K562 (cell line): ENCODE data around the gene HDLBP. TPM values are rescaled to one million over a fixed set of nuclear protein-coding genes. Genes with fewer than 3 reads are reported as not detected.

Source experiments
- MGA ChIP-seq: fragments of 450-650 bp; IDR thresholded peaks from 2 replicates; pipeline ENCODE4 v1.6.1; 2016; ENCODE audit warnings: mild to moderate bottlenecking, moderate library complexity
- PATZ1 ChIP-seq: fragments of 250-450 bp; sonication (Bioruptor Pico); IDR thresholded peaks from 2 replicates; pipeline ENCODE4 v1.5.0; 2020; ENCODE audit warnings: mild to moderate bottlenecking, borderline replicate concordance
- PBX2 ChIP-seq, 2 experiments: IDR thresholded peaks in 1 of 2; conservative IDR thresholded peaks in 1 of 2; 2 replicates each; pipeline ENCODE4 v1.6.1; 2016; ENCODE audit warnings: low read depth in 2 of 2, mild to moderate bottlenecking in 1 of 2, missing compliant biosample characterization in 1 of 2, missing genetic modification characterization in 1 of 2, moderate library complexity in 1 of 2
- PHF21A ChIP-seq: fragments of 450-650 bp; IDR thresholded peaks from 2 replicates; pipeline ENCODE4 v1.6.1; 2017; ENCODE audit warnings: low read depth, borderline replicate concordance
- RBM39 ChIP-seq: fragments of 200-400 bp; formaldehyde crosslinking; optimal IDR thresholded peaks from 2 replicates; pipeline ENCODE3; 2018; ENCODE audit warnings: low read depth, low read length
- SMC3 ChIP-seq: conservative IDR thresholded peaks from 2 replicates; pipeline ENCODE4 v1.6.1; 2011; ENCODE audit warnings: low read depth, low read length, improper control_type of control experiment; ENCODE audit not compliant: insufficient read depth
- SNAPC5 ChIP-seq: fragments of 250-450 bp; sonication (Bioruptor Pico); IDR thresholded peaks from 2 replicates; pipeline ENCODE4 v1.8.0; 2021; ENCODE audit warnings: moderate library complexity, mild to moderate bottlenecking, inconsistent platforms
- ZNF140 ChIP-seq: fragments of 250-450 bp; sonication (Bioruptor Pico); IDR thresholded peaks from 2 replicates; pipeline ENCODE4 v1.8.0; 2021; ENCODE audit warnings: moderate library complexity, mild to moderate bottlenecking, inconsistent platforms
- ZNF232 ChIP-seq: sonication (generic); formaldehyde crosslinking; IDR thresholded peaks from 2 replicates; pipeline ENCODE4 v1.8.0; 2022; ENCODE audit warnings: mild to moderate bottlenecking, missing genetic modification reagents
- polyA plus RNA-seq, 8 experiments: library from polyadenylated mRNA; depleted of rRNA in 4 of 8; stranded (reverse) in 5 of 8; unstranded in 3 of 8; fragments of >200 nt; fragmentation: Nextera tagmentation in 2 of 8; fragmentation: Illumina TruSeq in 1 of 8; extraction: Ambion mirVana in 2 of 8; extraction: Trizol in 1 of 8; gene quantifications; 2 replicates each; pipeline versions ENCODE4 v1.2.1 to v1.2.3, GENCODE V29; 2011 to 2014; ENCODE audit warnings: inconsistent platforms in 1 of 8, missing spikeins in 1 of 8
- total RNA-seq, 7 experiments: library from RNA; depleted of rRNA in 6 of 7; stranded (reverse); fragments of >200 nt in 6 of 7; fragmentation: Illumina TruSeq in 2 of 7; extraction: Trizol in 2 of 7; gene quantifications; 2 replicates each; pipeline versions ENCODE4 v1.2.1 to v1.2.3, GENCODE V29; 2011 to 2021; ENCODE audit warnings: low replicate concordance in 1 of 7

The HDLBP gene
- total and polyA plus RNA-seq, 9 of the 15 experiments (the other 6 are each of a cell fraction or from before 2014, with no cell fraction given) = 24.4 to 378 (median 146) TPM

GRCh38 chr2:241201445-241202267, 113.8 kb downstream of the HDLBP start (continued):
- TF ChIP-seq MGA (no peak), RBM39 (no peak), ZNF232 (CRISPR knock-in tag) (no peak), SMC3 (no peak), PHF21A (no peak), ZNF140 (CRISPR knock-in tag) (no peak), PATZ1 (no peak), SNAPC5 (no peak), PBX2 (CRISPR knock-in tag; IDR thresholded peaks at IDR 0.05; ENCODE audit: low read depth) (no peak), PBX2 (tag; conservative IDR thresholded peaks at IDR 0.05; ENCODE audit: low read depth) (no peak)
